Measurements from ENCODE around the gene INS. TPM values are rescaled to one million over a fixed set of nuclear protein-coding genes. Genes with fewer than 3 reads are reported as not detected.

The INS gene
- total and polyA plus RNA-seq, 10 of the 15 experiments (the other 5 are each of a cell fraction or from before 2014, with no cell fraction given): not detected

DNA sequence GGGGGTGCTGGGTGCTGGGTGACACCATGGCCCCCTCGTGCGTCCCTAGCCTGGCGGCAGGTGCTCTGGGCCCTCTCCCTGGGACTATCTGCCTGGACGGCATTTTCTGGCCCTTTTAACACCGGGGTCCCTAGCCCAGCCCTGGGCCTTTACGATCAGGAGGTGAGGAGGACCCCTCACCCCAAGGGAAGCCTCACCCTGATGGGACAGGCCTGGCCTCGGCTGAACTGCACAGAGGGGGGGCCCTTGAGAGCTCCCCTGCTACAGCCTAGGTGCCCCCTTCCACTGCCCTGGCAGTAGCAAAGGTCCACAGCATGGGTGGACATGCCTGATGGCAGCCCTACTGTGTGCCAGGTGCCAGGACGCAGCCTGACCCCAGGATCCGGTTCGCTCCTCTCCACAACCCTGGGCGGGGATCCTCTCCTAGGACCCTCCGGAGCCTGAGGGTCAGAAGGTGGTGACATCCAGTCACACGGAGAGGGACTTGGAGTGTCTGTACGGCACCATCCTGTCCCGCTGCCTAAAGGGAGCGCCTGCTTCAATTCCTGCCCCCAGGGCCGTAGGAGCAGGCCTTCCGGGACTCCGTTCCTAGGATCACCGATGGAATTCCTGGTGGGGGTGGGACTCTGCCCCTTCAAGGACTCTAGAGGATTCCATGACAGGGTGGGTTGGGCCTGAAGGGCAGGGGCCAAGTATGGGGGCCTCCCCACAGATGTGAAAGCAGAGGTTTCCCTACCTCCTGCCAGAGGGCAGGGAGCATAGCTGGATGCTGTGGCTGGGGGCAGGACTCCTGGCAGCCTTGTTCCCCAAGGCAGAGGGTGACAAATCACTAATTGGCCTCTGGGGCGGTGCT is 43.6 kb upstream of the INS start:
- ATAC-seq (no peak), FAIRE-seq (no peak), DNase-seq (ENCODE audit: low read depth, low spot score) (no peak)
- Histone ChIP-seq H3K79me2 (ENCODE audit: control insufficient read depth, insufficient read depth, low read length) (no peaks in the 10 kb centered on the region), H3K9ac (ENCODE audit: control insufficient read depth, insufficient read depth, low read length) (no peak overlapping the region), H3K9me3 (replicated peaks; ENCODE audit: control insufficient read depth, insufficient read depth, low read length) (no peaks in the 10 kb centered on the region), H3K27me3 (replicated peaks in 1 of 2; ENCODE audit: control insufficient read depth in 2 of 2, insufficient read depth in 2 of 2, low read length in 1 of 2) (no peaks in the 10 kb centered on the region), H3K4me1 (ENCODE audit: control insufficient read depth, insufficient read depth, low read length) (no peaks in the 10 kb centered on the region), H3K27ac (ENCODE audit: control insufficient read depth, insufficient read depth) (no peak overlapping the region), H3K4me3 (no peak overlapping the region), H4K20me1 (ENCODE audit: control insufficient read depth, insufficient read depth) (no peaks in the 10 kb centered on the region), H3K36me3 (ENCODE audit: control insufficient read depth in 2 of 2, insufficient read depth in 2 of 2, low read length in 1 of 2) (no peaks in the 10 kb centered on the region), H3K4me2 (ENCODE audit: control insufficient read depth, insufficient read depth) (no peak overlapping the region), H2AFZ (ENCODE audit: control insufficient read depth, low read depth, low read length) (no peak overlapping the region)
- SMC1A ChIA-PET (ENCODE audit: uncharacterized antibody, unreplicated experiment): no interaction called here
- 58% methylated on average over 21 of the region's 21 CpGs for WGBS (ENCODE audit: insufficient coverage, insufficient replicate concordance, low lambda C conversion rate, missing lambda C conversion rate)
- BruUV-seq (replicated peaks): no TSS peak
- intact Hi-C loops (cut with micrococcal nuclease; ENCODE audit: unreplicated experiment) (no loop called here), in situ Hi-C loops (cut with MboI) (loop anchor here (5.0 kb wide), 1 partner anchor 213 kb away; no protein-coding TSS in a partner anchor)
- CTCF ChIA-PET: no interaction called here
- POLR2A ChIA-PET: interaction anchor here (0.6 kb wide), 1 partner anchor 44 kb away, joined by 4 read pairs; no protein-coding TSS in a partner anchor
- RAD21 ChIA-PET (ENCODE audit: unreplicated experiment): no interaction called here
- TF ChIP-seq SP1 (IDR thresholded peaks at IDR 0.05; ENCODE audit: low read depth, low read length) (no peak), MYC (IDR thresholded peaks at IDR 0.05; ENCODE audit: insufficient read depth, insufficient read length, insufficient replicate concordance, low read length, severe bottlenecking) (no peak), CBX5 (IDR thresholded peaks at IDR 0.05; ENCODE audit: low read depth) (no peak), SIN3A (IDR thresholded peaks at IDR 0.05; ENCODE audit: low read depth, low read length) (no peak), EED (IDR thresholded peaks at IDR 0.05; ENCODE audit: low read depth) (no peak), MEF2B (IDR thresholded peaks at IDR 0.05; ENCODE audit: partially characterized antibody, poor library complexity, severe bottlenecking) (no peak), RUNX3 (IDR thresholded peaks at IDR 0.05; ENCODE audit: low read length) (no peak), BMI1 (IDR thresholded peaks at IDR 0.05; ENCODE audit: borderline replicate concordance) (no peak)
- TF ChIP-seq, protein P1, sequence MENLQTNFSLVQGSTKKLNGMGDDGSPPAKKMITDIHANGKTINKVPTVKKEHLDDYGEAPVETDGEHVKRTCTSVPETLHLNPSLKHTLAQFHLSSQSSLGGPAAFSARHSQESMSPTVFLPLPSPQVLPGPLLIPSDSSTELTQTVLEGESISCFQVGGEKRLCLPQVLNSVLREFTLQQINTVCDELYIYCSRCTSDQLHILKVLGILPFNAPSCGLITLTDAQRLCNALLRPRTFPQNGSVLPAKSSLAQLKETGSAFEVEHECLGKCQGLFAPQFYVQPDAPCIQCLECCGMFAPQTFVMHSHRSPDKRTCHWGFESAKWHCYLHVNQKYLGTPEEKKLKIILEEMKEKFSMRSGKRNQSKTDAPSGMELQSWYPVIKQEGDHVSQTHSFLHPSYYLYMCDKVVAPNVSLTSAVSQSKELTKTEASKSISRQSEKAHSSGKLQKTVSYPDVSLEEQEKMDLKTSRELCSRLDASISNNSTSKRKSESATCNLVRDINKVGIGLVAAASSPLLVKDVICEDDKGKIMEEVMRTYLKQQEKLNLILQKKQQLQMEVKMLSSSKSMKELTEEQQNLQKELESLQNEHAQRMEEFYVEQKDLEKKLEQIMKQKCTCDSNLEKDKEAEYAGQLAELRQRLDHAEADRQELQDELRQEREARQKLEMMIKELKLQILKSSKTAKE (IDR thresholded peaks at IDR 0.05; ENCODE audit: low read depth, poor library complexity, severe bottlenecking): no peak
